Measurements from ENCODE around the gene ADAMTS12. TPM values are rescaled to one million over a fixed set of nuclear protein-coding genes. Genes with fewer than 3 reads are reported as not detected.

ADAMTS12 gene
- total and polyA plus RNA-seq, 2 of the 8 experiments (the other 6 are each of a cell fraction or from before 2014, with no cell fraction given): 6.4 to 12.8 TPM

- TF ChIP-seq YY1 (IDR thresholded peaks at IDR 0.05; ENCODE audit: low read depth, low read length) (no peak), CBX5 (IDR thresholded peaks at IDR 0.05; ENCODE audit: low read depth, low read length) (no peak), ZNF274 (IDR thresholded peaks at IDR 0.05; ENCODE audit: borderline replicate concordance, extremely low read depth, low read length) (no peak), CHD2 (IDR thresholded peaks at IDR 0.05; ENCODE audit: low read length) (no peak), CHD1 (IDR thresholded peaks at IDR 0.05; ENCODE audit: low read depth, low read length) (no peak), BCL11A (IDR thresholded peaks at IDR 0.05; ENCODE audit: low read depth in 2 of 2, low read length in 2 of 2) (no peak)
- TF ChIP-seq, protein P1, sequence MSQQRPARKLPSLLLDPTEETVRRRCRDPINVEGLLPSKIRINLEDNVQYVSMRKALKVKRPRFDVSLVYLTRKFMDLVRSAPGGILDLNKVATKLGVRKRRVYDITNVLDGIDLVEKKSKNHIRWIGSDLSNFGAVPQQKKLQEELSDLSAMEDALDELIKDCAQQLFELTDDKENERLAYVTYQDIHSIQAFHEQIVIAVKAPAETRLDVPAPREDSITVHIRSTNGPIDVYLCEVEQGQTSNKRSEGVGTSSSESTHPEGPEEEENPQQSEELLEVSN (IDR thresholded peaks at IDR 0.05): no peak
- TF ChIP-seq, protein P2, sequence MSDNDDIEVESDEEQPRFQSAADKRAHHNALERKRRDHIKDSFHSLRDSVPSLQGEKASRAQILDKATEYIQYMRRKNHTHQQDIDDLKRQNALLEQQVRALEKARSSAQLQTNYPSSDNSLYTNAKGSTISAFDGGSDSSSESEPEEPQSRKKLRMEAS (IDR thresholded peaks at IDR 0.05): no peak
These were observed 146.6 kb downstream of the ADAMTS12 start (continued) for GRCh38 chr5:33745101-33745770.

Data from H1 (cell line).